T-helper 9 cell (primary cell): ENCODE results near the gene DAPK2.

Experiments used
- DNase-seq: peaks from one replicate; pipeline ENCODE4 v3.0.0-alpha.2; 2020

Gene DAPK2

GRCh38 chr15:64019764-64020163 is 26.5 kb downstream of the DAPK2 start:
- DNase-seq, result no peak

- DNase-seq, result no peak
Measured at GRCh38 chr15:64017591-64018163, 28.6 kb downstream of the DAPK2 start.

- no peak for DNase-seq
Measured at GRCh38 chr15:64017082-64017588, 29.1 kb downstream of the DAPK2 start.

GRCh38 chr15:64016257-64016656 is 30.0 kb downstream of the DAPK2 start:
- no peak for DNase-seq

GRCh38 chr15:64014995-64015394 is 31.3 kb downstream of the DAPK2 start:
- no peak for DNase-seq

GRCh38 chr15:64013179-64014062 is 32.9 kb downstream of the DAPK2 start:
- DNase-seq, result no peak

- no peak for DNase-seq
Measured at GRCh38 chr15:64011736-64012135, 34.5 kb downstream of the DAPK2 start.

GRCh38 chr15:64010719-64011118 is 35.6 kb downstream of the DAPK2 start:
- peak; percentile 75 for DNase-seq

GRCh38 chr15:64009798-64010261 is 36.5 kb downstream of the DAPK2 start:
- peak; percentile 45 for DNase-seq

- no peak for DNase-seq
Measured at GRCh38 chr15:64009241-64009640, 37.0 kb downstream of the DAPK2 start.

- DNase-seq, result no peak
Measured at GRCh38 chr15:64008177-64008576, 38.1 kb downstream of the DAPK2 start.

- DNase-seq, result no peak
Measured at GRCh38 chr15:64006642-64007041, 39.6 kb downstream of the DAPK2 start.

- DNase-seq, result no peak
Measured at GRCh38 chr15:64004587-64004986, 41.7 kb downstream of the DAPK2 start.

- DNase-seq, result no peak
Measured at GRCh38 chr15:64004056-64004455, 42.2 kb downstream of the DAPK2 start.

GRCh38 chr15:64003182-64003581 is 43.1 kb downstream of the DAPK2 start:
- DNase-seq, result no peak

- no peak for DNase-seq
Measured at GRCh38 chr15:64001148-64001547, 45.1 kb downstream of the DAPK2 start.

GRCh38 chr15:64000183-64000951 is 45.9 kb downstream of the DAPK2 start:
- DNase-seq, result no peak

GRCh38 chr15:63999177-63999576 is 47.1 kb downstream of the DAPK2 start:
- DNase-seq, result no peak

- no peak for DNase-seq
Measured at GRCh38 chr15:63998489-63998888, 47.8 kb downstream of the DAPK2 start.

GRCh38 chr15:63997715-63998442 is 48.4 kb downstream of the DAPK2 start:
- DNase-seq, result no peak

- DNase-seq, result no peak
Measured at GRCh38 chr15:63996794-63997357, 49.4 kb downstream of the DAPK2 start.

GRCh38 chr15:63995789-63996188 is 50.5 kb downstream of the DAPK2 start:
- no peak for DNase-seq
